Astrocyte of the spinal cord (primary cell): ENCODE data around the gene HLA-DMB.
A peak's percentile ranks its signal among the peaks of the same experiment; 100 is the strongest.

ENCODE experiments used
- DNase-seq: peaks from one replicate; pipeline ENCODE4 v3.0.0; 2011; ENCODE audit warnings: low read depth, low spot score
- H3K4me3 ChIP-seq: 2 replicates; pipeline ENCODE4 v1.5.1; 2011; ENCODE audit warnings: low read depth, mild to moderate bottlenecking, low read length, moderate library complexity
- in situ Hi-C: cut with HindIII; loops from 2 replicates; pipeline ENCODE4 v1.10.0; 2017; ENCODE audit warnings: low sequenced_read_pairs
- TF ChIP-seq, protein P1 (sequence below): IDR thresholded peaks from 2 replicates; pipeline ENCODE4 v1.5.1; 2012; ENCODE audit warnings: low read depth, mild to moderate bottlenecking, low read length, inconsistent platforms

HLA-DMB gene

GRCh38 chr6:32885698-32886286, 55.0 kb downstream of the HLA-DMB start:
- in situ Hi-C loops, result no loop called here
- DNase-seq, result peak; percentile 80
- H3K4me3 ChIP-seq, result no peak overlapping the region
- TF ChIP-seq, protein P1, sequence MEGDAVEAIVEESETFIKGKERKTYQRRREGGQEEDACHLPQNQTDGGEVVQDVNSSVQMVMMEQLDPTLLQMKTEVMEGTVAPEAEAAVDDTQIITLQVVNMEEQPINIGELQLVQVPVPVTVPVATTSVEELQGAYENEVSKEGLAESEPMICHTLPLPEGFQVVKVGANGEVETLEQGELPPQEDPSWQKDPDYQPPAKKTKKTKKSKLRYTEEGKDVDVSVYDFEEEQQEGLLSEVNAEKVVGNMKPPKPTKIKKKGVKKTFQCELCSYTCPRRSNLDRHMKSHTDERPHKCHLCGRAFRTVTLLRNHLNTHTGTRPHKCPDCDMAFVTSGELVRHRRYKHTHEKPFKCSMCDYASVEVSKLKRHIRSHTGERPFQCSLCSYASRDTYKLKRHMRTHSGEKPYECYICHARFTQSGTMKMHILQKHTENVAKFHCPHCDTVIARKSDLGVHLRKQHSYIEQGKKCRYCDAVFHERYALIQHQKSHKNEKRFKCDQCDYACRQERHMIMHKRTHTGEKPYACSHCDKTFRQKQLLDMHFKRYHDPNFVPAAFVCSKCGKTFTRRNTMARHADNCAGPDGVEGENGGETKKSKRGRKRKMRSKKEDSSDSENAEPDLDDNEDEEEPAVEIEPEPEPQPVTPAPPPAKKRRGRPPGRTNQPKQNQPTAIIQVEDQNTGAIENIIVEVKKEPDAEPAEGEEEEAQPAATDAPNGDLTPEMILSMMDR, result peak; percentile 34
